HG03025 (cell line): ENCODE data around the gene SEPHS1.

Experiments used
- ATAC-seq: cut with Tn5 transposase; IDR thresholded peaks from one replicate; pipeline ENCODE4 v1.9.1; 2021; ENCODE audit warnings: mild to moderate bottlenecking, moderate library complexity; ENCODE audit not compliant: unreplicated experiment, low FRiP score

Gene SEPHS1

GRCh38 chr10:13365831-13366230 is 17.7 kb upstream of the SEPHS1 start:
- ATAC-seq: no peak

- no peak for ATAC-seq
These were observed 17.1 kb upstream of the SEPHS1 start for GRCh38 chr10:13365243-13365642.

- ATAC-seq: no peak
These were observed 12.5 kb upstream of the SEPHS1 start for GRCh38 chr10:13360587-13360986.

GRCh38 chr10:13356392-13356791 is 8.3 kb upstream of the SEPHS1 start:
- ATAC-seq: no peak

DNA sequence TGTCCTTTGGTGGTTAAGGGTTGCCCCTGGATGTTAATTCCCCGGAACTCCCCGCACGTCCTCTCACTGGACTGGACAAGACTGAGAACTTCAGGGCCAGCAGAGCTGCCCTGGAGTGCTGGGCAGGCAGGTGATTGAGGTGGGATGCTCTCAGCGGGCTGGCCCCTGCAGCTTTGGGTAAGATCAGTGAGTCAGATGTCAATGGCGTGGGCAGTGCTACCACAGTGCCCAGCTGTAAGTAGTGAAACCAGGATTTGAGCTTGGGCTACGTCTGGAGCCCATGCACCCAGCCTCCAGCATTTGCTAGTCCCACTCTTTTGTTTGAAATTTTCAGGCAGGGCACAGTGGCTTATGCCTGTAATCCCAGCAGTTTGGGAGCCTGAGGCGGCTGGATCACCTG is 6.7 kb upstream of the SEPHS1 start:
- no peak for ATAC-seq

DNA sequence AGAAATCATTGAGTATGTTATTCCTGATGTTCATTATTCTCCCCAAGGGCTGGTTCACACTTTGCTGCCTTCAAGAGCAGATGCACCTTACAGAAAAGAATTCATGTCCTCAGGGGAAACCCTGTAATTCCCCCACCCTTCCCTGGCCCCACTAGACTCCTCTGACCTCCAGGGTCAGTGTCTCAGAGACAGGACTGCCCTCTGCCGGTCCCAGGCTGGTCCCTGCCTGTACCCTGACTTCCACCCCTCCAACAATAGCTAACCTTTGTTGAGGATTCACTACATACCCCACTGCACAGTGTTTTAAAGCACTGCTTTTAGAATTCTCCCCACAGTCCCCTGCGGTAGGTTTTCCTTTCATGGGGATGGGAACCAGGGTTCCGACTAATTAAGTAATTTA is 4.4 kb upstream of the SEPHS1 start:
- no peak for ATAC-seq

- no peak for ATAC-seq
These were observed 3.3 kb upstream of the SEPHS1 start for GRCh38 chr10:13351340-13351915.

DNA sequence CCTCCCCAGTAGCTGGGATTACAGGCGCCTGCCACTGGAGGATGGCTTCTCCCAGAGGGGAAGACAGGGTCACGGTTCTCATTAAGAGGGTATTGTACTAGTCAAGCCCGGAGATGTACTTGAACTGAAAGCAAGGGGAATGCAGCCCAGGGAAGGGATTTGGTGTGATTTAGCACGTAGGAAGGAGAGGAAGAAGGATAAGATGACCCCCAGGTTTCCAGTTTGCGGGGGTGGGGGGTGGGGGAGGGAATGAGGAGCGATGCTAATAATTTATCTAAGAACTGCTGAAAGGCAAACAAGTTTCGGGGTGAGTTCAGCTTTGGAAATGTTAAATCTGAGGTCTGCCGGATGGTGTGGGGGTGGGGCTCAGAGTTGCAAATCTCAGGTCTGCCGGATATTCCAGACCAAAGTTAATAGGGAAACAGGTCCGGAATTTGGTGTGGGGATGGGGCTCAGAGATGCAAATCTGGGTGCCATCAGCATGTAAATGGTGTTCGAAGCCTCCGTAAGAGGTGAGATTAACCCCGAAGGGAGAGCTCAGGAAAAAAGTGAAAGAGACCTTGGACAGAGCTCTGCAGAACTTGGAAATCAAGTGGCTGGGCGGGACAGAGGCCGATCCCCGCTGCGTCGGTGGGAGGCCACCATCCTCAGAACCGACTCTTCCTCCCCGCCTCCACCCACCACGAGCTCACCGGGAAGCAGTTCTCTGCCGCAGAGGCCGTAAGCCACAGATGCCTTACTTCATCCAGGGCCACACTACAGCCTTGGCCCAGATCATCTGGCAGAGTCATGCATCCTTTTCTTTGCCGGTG is 1.6 kb upstream of the SEPHS1 start:
- ATAC-seq: no peak

GRCh38 chr10:13347500-13348156 is 465 bp downstream of the SEPHS1 start:
- ATAC-seq: peak; percentile 68

DNA sequence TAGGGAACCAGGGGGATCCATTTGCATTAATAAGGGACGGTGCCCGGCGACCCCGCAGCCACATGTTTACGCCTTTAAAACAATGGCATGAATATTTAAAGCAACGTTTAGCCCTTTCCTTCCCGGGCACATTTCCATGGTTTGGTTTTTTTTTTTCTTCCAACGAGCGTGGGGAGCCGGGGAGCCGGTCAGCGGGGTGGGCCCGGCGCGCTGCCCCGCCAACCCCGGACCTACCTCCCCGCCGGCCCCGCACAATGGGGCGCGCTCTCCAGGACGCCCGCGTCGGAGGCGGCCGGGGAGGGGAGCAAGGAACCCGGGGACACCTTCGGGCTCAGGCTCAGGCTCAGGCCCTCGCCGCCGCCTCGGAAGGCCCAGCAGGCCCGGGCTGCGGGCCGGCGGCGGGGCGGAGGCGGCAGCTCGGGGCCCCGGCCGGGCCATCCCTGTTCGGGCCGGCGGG is 1.0 kb downstream of the SEPHS1 start:
- ATAC-seq: peak; percentile 33

GRCh38 chr10:13346283-13347042 is 1.6 kb downstream of the SEPHS1 start:
- no peak for ATAC-seq

DNA sequence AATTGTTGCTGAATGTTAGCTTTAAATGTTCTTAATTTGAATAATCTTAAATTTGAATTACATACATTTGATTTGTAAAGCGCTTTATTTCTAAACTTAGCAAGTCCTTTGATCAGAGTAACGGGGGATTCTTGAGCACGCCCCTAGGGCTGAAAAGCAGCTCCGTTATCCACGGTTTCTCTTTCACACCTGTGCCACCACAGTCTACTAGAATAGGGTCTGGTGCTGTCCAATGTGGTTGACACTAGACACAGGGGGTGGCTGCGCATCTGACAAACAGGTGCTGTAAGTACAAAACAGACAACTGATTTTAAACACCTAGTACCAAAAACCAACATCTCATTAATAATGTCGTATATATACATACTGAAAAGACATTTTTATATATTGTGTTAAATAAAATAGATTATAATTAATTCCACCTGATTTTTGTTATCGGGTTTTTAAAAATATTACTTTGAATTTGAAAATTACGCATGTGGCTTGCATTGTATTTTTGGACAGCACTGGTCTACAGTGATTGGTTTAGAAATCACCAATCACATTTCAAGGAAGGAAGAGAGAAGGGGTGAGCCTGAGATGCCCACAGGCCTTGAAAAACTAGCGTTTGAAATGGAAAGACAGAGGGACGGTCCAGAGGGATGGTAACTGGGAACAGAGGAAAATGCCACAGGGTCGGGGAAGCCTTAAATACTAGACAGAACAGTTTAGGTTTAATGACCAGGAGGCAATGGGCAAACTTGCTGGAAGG is 7.3 kb downstream of the SEPHS1 start:
- peak; percentile 87 for ATAC-seq

DNA sequence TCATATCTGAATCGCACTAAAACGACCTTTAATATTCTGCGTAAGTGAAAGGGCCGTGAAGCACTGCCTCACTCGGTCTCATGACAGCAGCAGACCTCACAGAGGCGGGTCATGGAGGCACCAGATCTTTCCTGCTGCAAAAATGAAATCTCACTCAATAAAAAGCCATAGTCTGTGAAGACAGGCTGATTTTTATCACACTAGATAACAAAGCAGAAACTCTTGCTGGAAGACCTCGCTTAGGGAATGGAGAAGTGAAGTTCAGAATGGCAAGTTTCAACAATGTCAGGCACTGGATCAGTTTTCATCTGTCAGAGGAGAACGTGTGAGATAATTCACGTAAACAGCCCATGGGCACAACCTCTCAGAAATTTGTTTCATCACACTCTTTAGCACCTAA is 8.0 kb downstream of the SEPHS1 start:
- no peak for ATAC-seq

DNA sequence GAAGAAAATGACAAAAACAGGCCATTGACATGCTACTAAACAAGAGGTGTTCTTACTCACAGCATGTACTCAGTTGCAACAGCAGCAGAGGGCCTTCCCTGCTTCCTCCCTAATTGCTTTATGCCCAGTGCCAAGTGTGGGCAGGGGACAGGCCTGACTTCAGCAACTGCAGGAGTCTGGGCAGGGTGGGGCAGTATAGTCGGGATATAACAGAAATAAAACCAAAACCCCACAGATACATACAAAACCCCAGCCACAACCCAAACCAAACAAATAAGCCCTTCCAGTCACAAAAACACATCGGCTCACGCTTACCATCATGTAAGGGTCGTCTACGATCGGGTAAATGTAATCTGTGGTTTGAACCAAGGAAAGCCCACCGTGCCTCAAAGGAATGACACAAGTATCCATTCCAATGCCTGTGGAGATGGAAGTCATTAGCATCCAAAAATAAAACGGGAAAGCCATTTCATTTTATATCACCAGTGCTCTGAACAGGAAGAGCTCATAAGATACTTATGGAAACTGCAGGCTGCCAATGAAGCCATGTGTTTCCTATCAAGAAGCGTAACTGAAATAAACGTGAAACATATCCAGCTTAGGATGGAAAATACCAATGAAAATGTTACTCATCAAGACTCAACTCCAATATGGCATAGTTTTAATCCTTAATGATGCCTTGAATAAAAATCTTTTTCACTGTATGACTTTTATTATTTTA is 9.5 kb downstream of the SEPHS1 start:
- ATAC-seq: no peak

DNA sequence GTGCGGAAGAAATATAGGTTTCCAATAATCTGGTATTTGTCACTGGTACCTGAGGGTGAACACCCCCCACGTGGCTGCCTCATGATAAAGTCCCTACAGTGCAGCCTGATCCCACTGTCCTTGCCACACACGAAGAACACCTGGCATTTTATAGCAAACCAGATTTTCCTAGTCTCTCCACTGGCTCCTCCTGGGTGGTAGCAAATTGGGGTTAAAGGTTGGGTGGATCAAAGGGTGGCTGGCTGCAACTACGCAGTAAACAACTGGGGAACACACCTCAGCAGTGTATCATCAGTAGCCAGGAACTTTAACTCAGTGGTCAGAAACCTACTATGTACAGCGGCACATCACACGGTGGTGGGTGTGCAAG is 10.3 kb downstream of the SEPHS1 start:
- ATAC-seq: no peak

GRCh38 chr10:13337128-13337826 is 10.8 kb downstream of the SEPHS1 start:
- ATAC-seq: no peak

- no peak for ATAC-seq
These were observed 12.2 kb downstream of the SEPHS1 start for GRCh38 chr10:13335881-13336280.

DNA sequence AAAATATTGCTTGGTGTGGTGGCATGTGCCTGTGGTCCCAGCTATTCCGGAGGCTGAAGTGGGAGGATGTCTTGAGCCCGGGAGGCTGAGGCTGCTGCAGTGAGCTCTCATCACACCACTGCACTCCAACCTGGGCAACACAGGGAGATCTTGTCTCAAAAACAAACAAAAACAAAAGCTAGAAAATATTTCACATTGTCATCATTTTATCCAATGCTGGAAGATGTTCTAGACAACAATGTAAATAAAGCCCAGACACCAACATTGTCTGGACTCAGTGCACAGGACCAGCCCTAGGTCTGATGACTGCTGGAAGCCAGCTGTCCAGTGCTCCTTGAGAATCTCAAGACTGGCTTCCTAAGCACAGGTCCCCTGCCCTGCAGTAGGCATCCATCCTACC is 13.5 kb downstream of the SEPHS1 start:
- no peak for ATAC-seq

GRCh38 chr10:13331646-13332045 is 16.4 kb downstream of the SEPHS1 start:
- no peak for ATAC-seq
